Tibial nerve (tissue), 4 donors: ENCODE results near the gene UHRF2. TPM values are rescaled to one million over a fixed set of nuclear protein-coding genes. Genes with fewer than 3 reads are reported as not detected.

Experiments used
- DNase-seq, 2 donors: peaks; one replicate each; pipeline ENCODE4 v3.0.0-alpha.2; 2019; ENCODE audit warnings: low spot score in 2 of 2
- H3K27ac ChIP-seq, 4 donors: fragments of 200-600 bp; sonication (generic) in 3 of 4; one replicate each; pipeline ENCODE4 v1.5.1; 2017 to 2019; ENCODE audit warnings: mild to moderate bottlenecking in 1 of 4
- H3K27me3 ChIP-seq, 2 donors: fragments of 200-600 bp; sonication (generic) in 1 of 2; one replicate each; pipeline versions ENCODE4 v1.5.1 to v1.6.0; 2017 to 2019
- H3K36me3 ChIP-seq, 3 donors: fragments of 200-600 bp; sonication (generic); one replicate each; pipeline ENCODE4 v1.5.1; 2018 to 2019
- H3K4me1 ChIP-seq, 4 donors: fragments of 200-600 bp; sonication (generic) in 3 of 4; one replicate each; pipeline ENCODE4 v1.5.1; 2017 to 2019
- H3K4me3 ChIP-seq, 4 donors: fragments of 200-600 bp; sonication (generic) in 3 of 4; one replicate each; pipeline ENCODE4 v1.5.1; 2017 to 2019; ENCODE audit warnings: mild to moderate bottlenecking in 1 of 4, moderate library complexity in 1 of 4
- H3K9me3 ChIP-seq, 4 donors: fragments of 200-600 bp; sonication (generic) in 3 of 4; one replicate each; pipeline ENCODE4 v1.5.1; 2017 to 2019
- CTCF ChIP-seq, 5 experiments: fragments of 200-600 bp in 3 of 5; fragments of 450-650 bp in 2 of 5; sonication (generic) in 3 of 5; IDR thresholded peaks; one replicate each; pipeline ENCODE4 v1.5.1; 2016 to 2019; ENCODE audit warnings: antibody characterized with exemption in 5 of 5, mild to moderate bottlenecking in 3 of 5, moderate library complexity in 2 of 5
- EP300 ChIP-seq, 2 donors: sonication (generic); formaldehyde crosslinking; IDR thresholded peaks; one replicate each; pipeline ENCODE4 v1.6.1; 2017; ENCODE audit warnings: antibody characterized with exemption in 2 of 2, mild to moderate bottlenecking in 1 of 2
- POLR2A ChIP-seq, 2 donors: fragments of 450-650 bp; IDR thresholded peaks; one replicate each; pipeline ENCODE4 v1.6.1; 2017; ENCODE audit warnings: antibody characterized with exemption in 2 of 2, mild to moderate bottlenecking in 2 of 2, moderate library complexity in 2 of 2
- WGBS, 2 donors: methylation state at CpG; one replicate each; pipeline ENCODE4 v1.1.5; 2018; 5-methylcytosine and 5-hydroxymethylcytosine counted together
- total RNA-seq, 4 donors: library from RNA; depleted of rRNA; stranded (reverse); fragments of >200 nt; gene quantifications; one replicate each; pipeline ENCODE4 v1.1.0, GENCODE V29; 2016

UHRF2 gene
- total RNA-seq, 4 donors from 2014 or later, result 61.2 to 85.0 (median 76.0) TPM

GRCh38 chr9:6506571-6506970 lies 93.6 kb downstream of the UHRF2 start:
- H3K27me3 ChIP-seq, result no peaks in the 10 kb centered on the region
- no peak for TF ChIP-seq CTCF (IDR thresholded peaks at IDR 0.05)
- no peak for TF ChIP-seq POLR2A (IDR thresholded peaks at IDR 0.05)
- TF ChIP-seq EP300 (IDR thresholded peaks at IDR 0.05), result no peak
- DNase-seq, result no peak
- H3K4me1 ChIP-seq, result no peaks in the 10 kb centered on the region
- H3K9me3 ChIP-seq, result no peaks in the 10 kb centered on the region
- H3K36me3 ChIP-seq, result peaks cover 0 to 88% (median 0%) of the 10 kb centered on the region in 3 donors
- H3K27ac ChIP-seq, result no peak overlapping the region
- no peak overlapping the region for H3K4me3 ChIP-seq
- 47 to 53% methylated on average over 2 of the region's 2 CpGs for WGBS, 2 donors

- TF ChIP-seq EP300 (IDR thresholded peaks at IDR 0.05) (no peak), CTCF (IDR thresholded peaks at IDR 0.05) (no peak), POLR2A (IDR thresholded peaks at IDR 0.05) (no peak)
- DNase-seq, result no peak
- WGBS, 2 donors, result 38 to 40% methylated on average over 3 of the region's 3 CpGs
Observed at GRCh38 chr9:6512085-6512657, 99.2 kb downstream of the UHRF2 start.

GRCh38 chr9:6522263-6522662 lies 109.3 kb downstream of the UHRF2 start:
- Histone ChIP-seq H3K36me3 (peaks cover 0 to 49% (median 0%) of the 10 kb centered on the region in 3 donors), H3K27me3 (no peaks in the 10 kb centered on the region), H3K4me3 (no peak overlapping the region), H3K4me1 (no peaks in the 10 kb centered on the region), H3K27ac (no peak overlapping the region), H3K9me3 (peaks cover 0 to 29% (median 5%) of the 10 kb centered on the region in 4 donors)
- TF ChIP-seq POLR2A (IDR thresholded peaks at IDR 0.05), result no peak
- TF ChIP-seq EP300 (IDR thresholded peaks at IDR 0.05), result no peak
- no peak for TF ChIP-seq CTCF (IDR thresholded peaks at IDR 0.05)
- DNase-seq, result no peak
- WGBS, 2 donors, result 98 to 99% methylated on average over 4 of the region's 4 CpGs

More at GRCh38 chr9:6512085-6512657, 99.2 kb downstream of the UHRF2 start:
- H3K9me3 ChIP-seq, result no peaks in the 10 kb centered on the region
- H3K27ac ChIP-seq, result no peak overlapping the region
- H3K27me3 ChIP-seq, result no peaks in the 10 kb centered on the region
- H3K4me1 ChIP-seq, result no peaks in the 10 kb centered on the region
- peaks cover 0 to 48% (median 0%) of the 10 kb centered on the region in 3 donors for H3K36me3 ChIP-seq
- no peak overlapping the region for H3K4me3 ChIP-seq

GRCh38 chr9:6525326-6526045 lies 112.5 kb downstream of the UHRF2 start:
- Histone ChIP-seq H3K27me3 (no peaks in the 10 kb centered on the region), H3K9me3 (peaks cover 0 to 29% (median 5%) of the 10 kb centered on the region in 4 donors), H3K4me3 (no peak overlapping the region), H3K4me1 (no peaks in the 10 kb centered on the region), H3K27ac (no peak overlapping the region), H3K36me3 (peaks cover 0 to 36% (median 0%) of the 10 kb centered on the region in 3 donors)
- WGBS, 2 donors, result 21 to 35% methylated on average over 2 of the region's 2 CpGs
- DNase-seq, result no peak
- TF ChIP-seq CTCF (IDR thresholded peaks at IDR 0.05), result no peak
- TF ChIP-seq POLR2A (IDR thresholded peaks at IDR 0.05), result no peak
- no peak for TF ChIP-seq EP300 (IDR thresholded peaks at IDR 0.05)

GRCh38 chr9:6535594-6535993 lies 122.6 kb downstream of the UHRF2 start:
- H3K4me1 ChIP-seq, result no peaks in the 10 kb centered on the region
- WGBS, 2 donors, result 89 to 94% methylated on average over 3 of the region's 3 CpGs
- no peaks in the 10 kb centered on the region for H3K9me3 ChIP-seq
- no peak for TF ChIP-seq POLR2A (IDR thresholded peaks at IDR 0.05)
- TF ChIP-seq CTCF (IDR thresholded peaks at IDR 0.05), result no peak
- TF ChIP-seq EP300 (IDR thresholded peaks at IDR 0.05), result no peak
- H3K27ac ChIP-seq, result no peak overlapping the region
- DNase-seq, result no peak
- H3K36me3 ChIP-seq, result no peaks in the 10 kb centered on the region
- H3K4me3 ChIP-seq, result no peak overlapping the region
- no peaks in the 10 kb centered on the region for H3K27me3 ChIP-seq
